ENCODE measurements around the gene ACOX3.

- TF ChIP-seq, protein P1, sequence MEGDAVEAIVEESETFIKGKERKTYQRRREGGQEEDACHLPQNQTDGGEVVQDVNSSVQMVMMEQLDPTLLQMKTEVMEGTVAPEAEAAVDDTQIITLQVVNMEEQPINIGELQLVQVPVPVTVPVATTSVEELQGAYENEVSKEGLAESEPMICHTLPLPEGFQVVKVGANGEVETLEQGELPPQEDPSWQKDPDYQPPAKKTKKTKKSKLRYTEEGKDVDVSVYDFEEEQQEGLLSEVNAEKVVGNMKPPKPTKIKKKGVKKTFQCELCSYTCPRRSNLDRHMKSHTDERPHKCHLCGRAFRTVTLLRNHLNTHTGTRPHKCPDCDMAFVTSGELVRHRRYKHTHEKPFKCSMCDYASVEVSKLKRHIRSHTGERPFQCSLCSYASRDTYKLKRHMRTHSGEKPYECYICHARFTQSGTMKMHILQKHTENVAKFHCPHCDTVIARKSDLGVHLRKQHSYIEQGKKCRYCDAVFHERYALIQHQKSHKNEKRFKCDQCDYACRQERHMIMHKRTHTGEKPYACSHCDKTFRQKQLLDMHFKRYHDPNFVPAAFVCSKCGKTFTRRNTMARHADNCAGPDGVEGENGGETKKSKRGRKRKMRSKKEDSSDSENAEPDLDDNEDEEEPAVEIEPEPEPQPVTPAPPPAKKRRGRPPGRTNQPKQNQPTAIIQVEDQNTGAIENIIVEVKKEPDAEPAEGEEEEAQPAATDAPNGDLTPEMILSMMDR (IDR thresholded peaks at IDR 0.05), result no peak
- TF ChIP-seq POLR2A (IDR thresholded peaks at IDR 0.05) (no peak), POLR2AphosphoS5 (IDR thresholded peaks at IDR 0.05) (no peak)
These were observed 116.5 kb downstream of the ACOX3 start for GRCh38 chr4:8323947-8324555.
